PC-3 (cell line): ENCODE measurements around the gene ST6GAL1. TPM values are rescaled to one million over a fixed set of nuclear protein-coding genes. Genes with fewer than 3 reads are reported as not detected.
A peak's percentile ranks its signal among the peaks of the same experiment; 100 is the strongest.

Experiments
- ATAC-seq: fragments of 200-7000 bp; cut with Tn5 transposase; 2 replicates; pipeline ENCODE4 v1.9.1; 2020; ENCODE audit warnings: mild to moderate bottlenecking, moderate library complexity
- BruUV-seq: library from RNA; stranded (reverse); fragments of 400-500 nt; replicated peaks from 2 replicates; lab custom pipeline; 2021; lab: Mats Ljungman, UMichigan
- CTCF ChIA-PET: fragments of 300-600 bp; sonication (Branson Sonifier 250); formaldehyde crosslinking; loops from one replicate; lab custom pipeline; 2022; ENCODE audit warnings: antibody characterized with exemption; lab: Charles Lee
- POLR2A ChIA-PET: fragments of 300-600 bp; sonication (Branson Sonifier 250); formaldehyde crosslinking; loops from one replicate; lab custom pipeline; 2022; ENCODE audit warnings: antibody characterized with exemption; ENCODE audit not compliant: unreplicated experiment; lab: Charles Lee
- DNase-seq: peaks from one replicate; pipeline ENCODE4 v3.0.0-alpha.2; 2015
- H2AFZ ChIP-seq: fragments of 300-600 bp; sonication (generic); 2 replicates; pipeline ENCODE4 v1.6.0; 2016; ENCODE audit warnings: antibody characterized with exemption, low read length
- H3F3A ChIP-seq: fragments of 300-600 bp; sonication (generic); one replicate; pipeline ENCODE4 v1.6.0; 2017; ENCODE audit warnings: antibody characterized with exemption, low read length, control low read depth, mild to moderate bottlenecking; ENCODE audit not compliant: unreplicated experiment
- H3K27ac ChIP-seq: fragments of 300-600 bp; sonication (generic); 2 replicates; pipeline ENCODE4 v1.5.1; 2016; ENCODE audit warnings: mild to moderate bottlenecking, low read length
- H3K27me3 ChIP-seq: fragments of 300-600 bp; sonication (generic); 2 replicates; pipeline ENCODE4 v1.6.1; 2016; ENCODE audit warnings: low read length, mixed read lengths
- H3K36me3 ChIP-seq: fragments of 300-600 bp; sonication (generic); 2 replicates; pipeline ENCODE4 v1.6.1; 2016; ENCODE audit warnings: low read depth, mixed run types, low read length, mixed read lengths
- H3K4me1 ChIP-seq: fragments of 300-600 bp; sonication (generic); 2 replicates; pipeline ENCODE4 v1.5.1; 2016; ENCODE audit warnings: low read length; ENCODE audit not compliant: insufficient read depth
- H3K4me2 ChIP-seq: fragments of 300-600 bp; sonication (generic); 2 replicates; pipeline ENCODE4 v1.6.0; 2016; ENCODE audit warnings: low read length
- H3K4me3 ChIP-seq: fragments of 300-600 bp; sonication (generic); 2 replicates; pipeline ENCODE4 v1.5.1; 2016; ENCODE audit warnings: mild to moderate bottlenecking, low read length, mixed read lengths
- H3K79me2 ChIP-seq: fragments of 300-600 bp; sonication (generic); 2 replicates; pipeline ENCODE4 v1.6.1; 2017; ENCODE audit warnings: low read length, mixed read lengths
- H3K9ac ChIP-seq: fragments of 300-600 bp; sonication (generic); 2 replicates; pipeline ENCODE4 v1.6.0; 2016; ENCODE audit warnings: mild to moderate bottlenecking, low read length
- H3K9me2 ChIP-seq: fragments of 300-600 bp; sonication (generic); replicated peaks from 2 replicates; pipeline ENCODE4 v1.6.1; 2016; ENCODE audit warnings: mixed run types, low read length, mixed read lengths
- H3K9me3 ChIP-seq: fragments of 300-600 bp; sonication (generic); 2 replicates; pipeline ENCODE4 v1.6.1; 2016; ENCODE audit warnings: low read length, mixed read lengths
- H4K20me1 ChIP-seq: fragments of 300-600 bp; sonication (generic); 2 replicates; pipeline ENCODE4 v1.6.1; 2016; ENCODE audit warnings: low read length, mixed read lengths
- EZH2 ChIP-seq: fragments of 300-600 bp; sonication (generic); IDR thresholded peaks from one replicate; pipeline ENCODE4 v1.6.1; 2017; ENCODE audit warnings: antibody characterized with exemption, mild to moderate bottlenecking, low read length; ENCODE audit not compliant: unreplicated experiment
- EZH2phosphoT487 ChIP-seq: fragments of 300-600 bp; sonication (generic); IDR thresholded peaks from 2 replicates; pipeline ENCODE4 v1.6.1; 2018; ENCODE audit warnings: mild to moderate bottlenecking, antibody characterized with exemption, low read length, borderline replicate concordance
- intact Hi-C: fragments of 100-400 bp; cut with micrococcal nuclease; formaldehyde crosslinking; loops from 2 replicates; pipeline ENCODE4 v1.9.0; 2023
- total RNA-seq: library from RNA; depleted of rRNA; stranded (reverse); fragments of >200 nt; gene quantifications from 2 replicates; pipeline ENCODE4 v1.2.3, GENCODE V29; 2014
- TF ChIP-seq, protein P1 (sequence below): fragments of 300-600 bp; sonication (generic); conservative IDR thresholded peaks from 2 replicates; pipeline ENCODE4 v1.5.1; 2017; ENCODE audit warnings: antibody characterized with exemption, low read depth, mild to moderate bottlenecking, low read length

The ST6GAL1 gene
- total RNA-seq, 1 experiment from 2014 or later, result 9.4 TPM

GRCh38 chr3:187066228-187066995 lies 136.1 kb downstream of the ST6GAL1 start:
- intact Hi-C loops, result no loop called here
- Histone ChIP-seq H3K4me1 (peaks cover 43% of the 10 kb centered on the region), H3K9me3 (no peaks in the 10 kb centered on the region), H3K36me3 (no peaks in the 10 kb centered on the region), H3K27ac (no peak overlapping the region), H3K4me3 (no peak overlapping the region), H2AFZ (no peak overlapping the region), H4K20me1 (no peaks in the 10 kb centered on the region), H3F3A (peaks cover 15% of the 10 kb centered on the region), H3K79me2 (no peaks in the 10 kb centered on the region), H3K4me2 (no peak overlapping the region), H3K9me2 (no peaks in the 10 kb centered on the region), H3K9ac (no peak overlapping the region), H3K27me3 (no peaks in the 10 kb centered on the region)
- TF ChIP-seq, protein P1, sequence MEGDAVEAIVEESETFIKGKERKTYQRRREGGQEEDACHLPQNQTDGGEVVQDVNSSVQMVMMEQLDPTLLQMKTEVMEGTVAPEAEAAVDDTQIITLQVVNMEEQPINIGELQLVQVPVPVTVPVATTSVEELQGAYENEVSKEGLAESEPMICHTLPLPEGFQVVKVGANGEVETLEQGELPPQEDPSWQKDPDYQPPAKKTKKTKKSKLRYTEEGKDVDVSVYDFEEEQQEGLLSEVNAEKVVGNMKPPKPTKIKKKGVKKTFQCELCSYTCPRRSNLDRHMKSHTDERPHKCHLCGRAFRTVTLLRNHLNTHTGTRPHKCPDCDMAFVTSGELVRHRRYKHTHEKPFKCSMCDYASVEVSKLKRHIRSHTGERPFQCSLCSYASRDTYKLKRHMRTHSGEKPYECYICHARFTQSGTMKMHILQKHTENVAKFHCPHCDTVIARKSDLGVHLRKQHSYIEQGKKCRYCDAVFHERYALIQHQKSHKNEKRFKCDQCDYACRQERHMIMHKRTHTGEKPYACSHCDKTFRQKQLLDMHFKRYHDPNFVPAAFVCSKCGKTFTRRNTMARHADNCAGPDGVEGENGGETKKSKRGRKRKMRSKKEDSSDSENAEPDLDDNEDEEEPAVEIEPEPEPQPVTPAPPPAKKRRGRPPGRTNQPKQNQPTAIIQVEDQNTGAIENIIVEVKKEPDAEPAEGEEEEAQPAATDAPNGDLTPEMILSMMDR, result peak; percentile 38; the same call in 1 of the 2 replicates
- no peak for TF ChIP-seq EZH2phosphoT487
- ATAC-seq (no peak; the same call in 1 of the 2 replicates), DNase-seq (peak; percentile 42)
- ChIA-PET CTCF (no interaction called here), POLR2A (no interaction called here)
- BruUV-seq, result no TSS peak

DNA sequence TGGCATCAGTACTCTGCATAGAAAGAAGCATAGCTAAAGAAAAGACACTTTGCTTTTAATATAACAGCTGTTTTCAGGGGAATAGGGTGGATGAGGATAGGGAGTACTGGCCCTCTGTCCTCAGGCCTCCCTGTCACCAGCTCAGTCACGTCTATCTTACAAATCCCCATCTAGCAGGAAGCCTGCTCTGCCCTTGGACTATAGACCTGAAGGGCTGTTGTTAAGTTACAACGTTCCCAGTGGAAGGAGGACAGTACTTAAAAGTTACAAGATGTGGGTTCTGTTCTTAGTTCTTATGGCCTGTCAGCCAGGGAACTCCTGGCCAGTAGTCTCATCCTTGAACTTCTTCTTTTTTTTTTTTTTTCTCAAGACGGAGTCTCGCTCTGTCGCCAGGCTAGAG lies 138.5 kb downstream of the ST6GAL1 start:
- no peak overlapping the region for H3K4me3 ChIP-seq
- no peaks in the 10 kb centered on the region for H3K9me2 ChIP-seq
- H3K4me2 ChIP-seq, result no peak overlapping the region
- no peaks in the 10 kb centered on the region for H4K20me1 ChIP-seq
- DNase-seq (no peak), ATAC-seq (no peak)
- H3K27ac ChIP-seq, result no peak overlapping the region
- no TSS peak for BruUV-seq
- H3K36me3 ChIP-seq, result no peaks in the 10 kb centered on the region
- no peaks in the 10 kb centered on the region for H3K27me3 ChIP-seq
- H3K9me3 ChIP-seq, result no peaks in the 10 kb centered on the region
- H2AFZ ChIP-seq, result no peak overlapping the region
- H3F3A ChIP-seq, result peaks cover 4% of the 10 kb centered on the region
- H3K79me2 ChIP-seq, result no peaks in the 10 kb centered on the region
- TF ChIP-seq, protein P1, result no peak
- TF ChIP-seq EZH2phosphoT487, result no peak
- no peak for TF ChIP-seq EZH2
- H3K9ac ChIP-seq, result no peak overlapping the region
- CTCF ChIA-PET, result interaction anchor here (0.6 kb wide), 1 partner anchor 137 kb away, joined by 3 read pairs; no protein-coding TSS in a partner anchor
- intact Hi-C loops, result no loop called here
- peaks cover 20% of the 10 kb centered on the region for H3K4me1 ChIP-seq
- POLR2A ChIA-PET, result no interaction called here

DNA sequence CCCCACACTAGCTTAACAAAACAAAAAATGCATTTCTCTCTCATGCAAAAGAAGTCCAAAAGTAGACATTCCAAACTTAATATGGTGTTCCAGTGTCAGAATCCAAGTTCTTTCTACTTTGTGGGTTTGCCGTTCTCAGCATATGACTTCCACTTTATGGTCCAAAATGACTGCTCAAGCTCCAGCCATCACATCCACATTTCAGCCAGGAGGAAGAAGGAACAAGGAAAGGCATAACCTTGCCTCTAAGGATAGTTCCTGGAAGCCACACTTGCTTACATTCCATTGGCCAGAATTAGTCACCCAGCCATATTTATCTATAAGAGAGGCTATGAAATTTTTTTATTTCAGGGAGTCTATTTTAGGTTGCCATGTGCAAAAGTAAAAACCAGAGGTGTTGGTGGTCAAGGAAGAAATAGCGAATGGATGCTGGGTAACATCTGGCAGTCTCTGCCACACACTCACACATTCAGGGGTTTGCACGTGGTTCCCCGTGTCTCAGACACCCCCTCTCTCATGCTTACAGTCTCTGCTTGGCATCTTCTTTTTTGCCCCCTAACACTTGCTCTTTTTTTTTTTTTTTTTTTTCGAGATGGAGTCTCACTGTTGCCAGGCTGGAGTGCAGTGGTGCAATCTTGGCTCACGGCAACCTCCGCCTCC lies 139.7 kb downstream of the ST6GAL1 start:
- POLR2A ChIA-PET, result no interaction called here
- CTCF ChIA-PET, result no interaction called here
- Histone ChIP-seq H3K9me2 (no peaks in the 10 kb centered on the region), H3K4me2 (no peak overlapping the region), H4K20me1 (no peaks in the 10 kb centered on the region), H3K9ac (no peak overlapping the region), H3K79me2 (no peaks in the 10 kb centered on the region), H3K9me3 (no peaks in the 10 kb centered on the region), H2AFZ (no peak overlapping the region), H3K4me1 (peaks cover 8% of the 10 kb centered on the region), H3K27ac (no peak overlapping the region), H3K27me3 (no peaks in the 10 kb centered on the region), H3F3A (no peaks in the 10 kb centered on the region), H3K4me3 (no peak overlapping the region), H3K36me3 (no peaks in the 10 kb centered on the region)
- no TSS peak for BruUV-seq
- DNase-seq (no peak), ATAC-seq (no peak)
- TF ChIP-seq EZH2phosphoT487 (no peak), EZH2 (no peak)
- TF ChIP-seq, protein P1, result no peak
- intact Hi-C loops, result no loop called here
